HG03025 (cell line): Measurements from ENCODE around the gene FGR.
"Not testable (repeated sequence)": the region's sequence is repeated elsewhere in the genome, so short reads cannot be mapped to it uniquely, and the experiment has no call there.

ENCODE experiments used
- ATAC-seq: cut with Tn5 transposase; IDR thresholded peaks from one replicate; pipeline ENCODE4 v1.9.1; 2021; ENCODE audit warnings: mild to moderate bottlenecking, moderate library complexity; ENCODE audit not compliant: unreplicated experiment, low FRiP score

FGR gene

GRCh38 chr1:27661412-27662075 is 26.6 kb upstream of the FGR start:
- ATAC-seq: no peak

- ATAC-seq: peak; percentile 6
Measured at GRCh38 chr1:27660300-27660835, 25.4 kb upstream of the FGR start.

- peak; percentile 62 for ATAC-seq
Measured at GRCh38 chr1:27659497-27660299, 24.7 kb upstream of the FGR start.

GRCh38 chr1:27658951-27659496 is 24.0 kb upstream of the FGR start:
- ATAC-seq: peak; percentile 13

- ATAC-seq: no peak
Measured at GRCh38 chr1:27656157-27656893, 21.3 kb upstream of the FGR start.

- ATAC-seq: no peak
Measured at GRCh38 chr1:27655151-27655937, 20.4 kb upstream of the FGR start.

GRCh38 chr1:27652111-27652864 is 17.3 kb upstream of the FGR start:
- ATAC-seq: no peak

GRCh38 chr1:27650539-27651175 is 15.7 kb upstream of the FGR start:
- ATAC-seq: no peak

GRCh38 chr1:27650171-27650538 is 15.2 kb upstream of the FGR start:
- no peak for ATAC-seq

- ATAC-seq: no peak
Measured at GRCh38 chr1:27649306-27649635, 14.3 kb upstream of the FGR start.

- no peak for ATAC-seq
Measured at GRCh38 chr1:27648602-27649305, 13.8 kb upstream of the FGR start.

- ATAC-seq: no peak
Measured at GRCh38 chr1:27647328-27647727, 12.3 kb upstream of the FGR start.

GRCh38 chr1:27646676-27647075 is 11.7 kb upstream of the FGR start:
- ATAC-seq: no peak

- no peak for ATAC-seq
Measured at GRCh38 chr1:27645071-27645415, 10.1 kb upstream of the FGR start.

GRCh38 chr1:27644369-27645070 is 9.5 kb upstream of the FGR start:
- ATAC-seq: no peak

GRCh38 chr1:27643600-27644368 is 8.8 kb upstream of the FGR start:
- no peak for ATAC-seq

- ATAC-seq: not testable (repeated sequence)
Measured at GRCh38 chr1:27640514-27640913, 5.5 kb upstream of the FGR start.
